ENCODE data around the gene SRP68. TPM values are rescaled to one million over a fixed set of nuclear protein-coding genes. Genes with fewer than 3 reads are reported as not detected.

SRP68 gene
- total RNA-seq, 1 donor from 2014 or later = 80.5 TPM

GRCh38 chr17:76076765-76077583 lies 4.7 kb upstream of the SRP68 start:
- TF ChIP-seq, protein P1, sequence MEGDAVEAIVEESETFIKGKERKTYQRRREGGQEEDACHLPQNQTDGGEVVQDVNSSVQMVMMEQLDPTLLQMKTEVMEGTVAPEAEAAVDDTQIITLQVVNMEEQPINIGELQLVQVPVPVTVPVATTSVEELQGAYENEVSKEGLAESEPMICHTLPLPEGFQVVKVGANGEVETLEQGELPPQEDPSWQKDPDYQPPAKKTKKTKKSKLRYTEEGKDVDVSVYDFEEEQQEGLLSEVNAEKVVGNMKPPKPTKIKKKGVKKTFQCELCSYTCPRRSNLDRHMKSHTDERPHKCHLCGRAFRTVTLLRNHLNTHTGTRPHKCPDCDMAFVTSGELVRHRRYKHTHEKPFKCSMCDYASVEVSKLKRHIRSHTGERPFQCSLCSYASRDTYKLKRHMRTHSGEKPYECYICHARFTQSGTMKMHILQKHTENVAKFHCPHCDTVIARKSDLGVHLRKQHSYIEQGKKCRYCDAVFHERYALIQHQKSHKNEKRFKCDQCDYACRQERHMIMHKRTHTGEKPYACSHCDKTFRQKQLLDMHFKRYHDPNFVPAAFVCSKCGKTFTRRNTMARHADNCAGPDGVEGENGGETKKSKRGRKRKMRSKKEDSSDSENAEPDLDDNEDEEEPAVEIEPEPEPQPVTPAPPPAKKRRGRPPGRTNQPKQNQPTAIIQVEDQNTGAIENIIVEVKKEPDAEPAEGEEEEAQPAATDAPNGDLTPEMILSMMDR (IDR thresholded peaks at IDR 0.05; ENCODE audit: unreplicated experiment) = no peak
- peak overlapping the region; percentile 20 for H3K4me3 Mint-ChIP-seq
- DNase-seq (ENCODE audit: low spot score in 2 of 2, unreplicated experiment in 2 of 2) = no peak
- peaks cover 45% of the 10 kb centered on the region for H3K4me1 Mint-ChIP-seq
- H3K36me3 Mint-ChIP-seq = no peaks in the 10 kb centered on the region
- H3K9me3 Mint-ChIP-seq = no peaks in the 10 kb centered on the region
- no peak overlapping the region for H3K27ac Mint-ChIP-seq
- H3K27me3 Mint-ChIP-seq (ENCODE audit: low read depth) = peaks cover 68% of the 10 kb centered on the region

DNA sequence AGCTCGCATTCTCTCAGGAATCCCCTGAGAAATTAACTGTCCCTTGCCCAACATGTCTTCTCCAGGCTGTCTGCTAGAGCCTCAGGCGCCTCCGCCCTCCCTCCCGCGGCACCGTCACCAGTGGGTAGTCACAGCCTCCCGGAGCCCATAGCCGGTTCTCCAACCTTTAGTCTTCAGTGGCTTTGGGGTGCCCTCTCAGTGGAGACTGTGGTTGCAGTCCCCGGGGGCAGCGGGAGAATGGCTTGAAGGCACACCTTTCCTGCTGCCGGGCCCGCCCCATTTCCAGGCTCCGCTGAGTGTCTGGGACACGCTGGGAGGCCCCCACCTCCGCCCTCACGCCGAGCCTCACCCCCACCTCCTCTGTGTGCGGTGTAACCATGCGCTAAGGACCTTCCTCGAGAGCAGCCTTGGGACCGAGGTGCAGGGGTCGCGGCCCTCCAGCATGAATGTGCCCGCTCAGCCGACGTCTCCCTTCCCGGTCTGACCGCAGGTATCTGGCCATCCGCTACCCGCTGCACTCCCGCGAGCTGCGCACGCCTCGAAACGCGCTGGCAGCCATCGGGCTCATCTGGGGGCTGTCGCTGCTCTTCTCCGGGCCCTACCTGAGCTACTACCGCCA lies 3.9 kb upstream of the SRP68 start:
- Mint-ChIP-seq H3K27me3 (ENCODE audit: low read depth) (peaks cover 68% of the 10 kb centered on the region), H3K27ac (no peak overlapping the region), H3K4me1 (peaks cover 48% of the 10 kb centered on the region), H3K36me3 (no peaks in the 10 kb centered on the region), H3K9me3 (no peaks in the 10 kb centered on the region), H3K4me3 (peak overlapping the region; percentile 20)
- no peak for DNase-seq (ENCODE audit: low spot score in 2 of 2, unreplicated experiment in 2 of 2)
- TF ChIP-seq, protein P1 (IDR thresholded peaks at IDR 0.05; ENCODE audit: unreplicated experiment) = no peak

DNA sequence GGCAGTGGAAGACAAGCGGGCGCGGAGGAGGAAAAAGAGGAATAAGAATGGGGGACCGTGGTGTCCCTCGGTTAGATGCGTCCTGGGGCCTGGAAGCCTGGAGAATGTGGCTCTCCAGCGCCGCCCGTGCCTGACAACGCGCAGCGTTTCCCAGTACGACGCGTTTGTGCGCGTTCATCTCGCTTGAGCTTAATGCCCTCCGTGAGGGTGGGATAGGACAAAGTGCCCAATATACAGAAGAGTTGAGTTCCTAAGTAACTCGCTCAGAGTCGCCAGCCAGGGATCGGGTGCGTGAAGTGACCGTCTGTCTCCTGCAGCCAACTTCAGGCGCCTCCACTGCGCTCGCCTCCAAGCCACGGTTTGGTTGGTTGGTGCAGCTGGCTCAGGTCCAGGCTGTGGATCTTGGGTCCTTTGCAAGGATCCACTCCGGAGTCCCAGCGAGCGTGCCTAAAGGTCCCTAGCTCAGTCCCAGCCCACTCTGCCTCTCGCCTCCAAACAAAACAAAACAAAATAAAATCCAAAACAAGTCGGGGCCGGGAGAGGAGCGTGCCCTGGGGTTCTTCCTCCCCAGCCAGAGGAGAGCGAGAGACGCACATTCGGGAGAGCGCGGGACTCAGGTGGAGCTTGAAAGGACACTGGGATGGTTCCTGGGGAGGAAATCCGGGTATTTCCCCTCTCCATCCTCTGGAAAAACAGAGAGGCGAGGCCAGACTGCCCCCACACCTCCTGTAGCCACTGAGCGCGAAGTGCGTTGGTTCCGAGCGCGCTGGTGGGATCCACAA lies 3.2 kb upstream of the SRP68 start:
- H3K36me3 Mint-ChIP-seq = no peaks in the 10 kb centered on the region
- DNase-seq (ENCODE audit: low spot score in 2 of 2, unreplicated experiment in 2 of 2) = no peak
- H3K4me1 Mint-ChIP-seq = peaks cover 48% of the 10 kb centered on the region
- H3K27ac Mint-ChIP-seq = no peak overlapping the region
- H3K9me3 Mint-ChIP-seq = no peaks in the 10 kb centered on the region
- H3K4me3 Mint-ChIP-seq = peak overlapping the region; percentile 54
- H3K27me3 Mint-ChIP-seq (ENCODE audit: low read depth) = peaks cover 68% of the 10 kb centered on the region
- TF ChIP-seq, protein P1 (IDR thresholded peaks at IDR 0.05; ENCODE audit: unreplicated experiment) = no peak

DNA sequence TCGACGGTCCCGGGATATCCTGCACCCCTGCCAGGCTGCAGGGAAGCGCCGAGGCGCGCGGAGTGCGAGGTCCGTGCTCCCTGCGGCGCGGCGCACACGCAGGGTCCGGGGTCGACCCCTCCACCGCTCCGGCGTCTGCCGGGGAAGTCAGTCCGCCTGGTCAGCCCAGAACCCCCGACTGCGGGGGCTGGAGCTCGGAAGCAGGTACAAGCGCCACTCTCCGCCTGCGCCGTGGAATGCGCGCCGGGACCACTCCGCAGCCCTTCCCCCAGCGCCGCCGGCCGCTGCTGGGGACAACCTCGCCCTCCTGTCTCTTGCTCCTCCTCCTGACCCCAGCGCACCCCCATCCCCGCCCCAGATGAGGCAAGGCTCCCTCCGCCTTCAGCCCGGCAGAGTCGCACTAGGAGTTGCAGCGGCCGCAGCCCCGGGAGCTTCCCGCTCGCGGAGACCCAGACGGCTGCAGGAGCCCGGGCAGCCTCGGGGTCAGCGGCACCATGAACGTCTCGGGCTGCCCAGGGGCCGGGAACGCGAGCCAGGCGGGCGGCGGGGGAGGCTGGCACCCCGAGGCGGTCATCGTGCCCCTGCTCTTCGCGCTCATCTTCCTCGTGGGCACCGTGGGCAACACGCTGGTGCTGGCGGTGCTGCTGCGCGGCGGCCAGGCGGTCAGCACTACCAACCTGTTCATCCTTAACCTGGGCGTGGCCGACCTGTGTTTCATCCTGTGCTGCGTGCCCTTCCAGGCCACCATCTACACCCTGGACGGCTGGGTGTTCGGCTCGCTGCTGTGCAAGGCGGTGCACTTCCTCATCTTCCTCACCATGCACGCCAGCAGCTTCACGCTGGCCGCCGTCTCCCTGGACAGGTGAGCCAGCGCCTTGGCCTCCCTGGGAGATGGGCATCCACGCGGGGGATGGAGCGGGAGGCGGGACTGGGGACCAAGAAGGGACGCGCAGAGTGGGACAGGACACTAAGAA lies 2.4 kb upstream of the SRP68 start, which contains the start of gene GALR2:
TSS of gene GALR2 (plus strand) at position 392 of the 974 bp plus-strand sequence. CDS start at position 495, 103 bp downstream.
- no peak within 1 kb of the TSS for H3K27ac Mint-ChIP-seq
- peaks cover 41% of the 10 kb centered on the region for H3K4me1 Mint-ChIP-seq
- peaks cover 63% of the 10 kb centered on the region for H3K27me3 Mint-ChIP-seq (ENCODE audit: low read depth)
- peak within 1 kb of the TSS; percentile 54 for H3K4me3 Mint-ChIP-seq
- TF ChIP-seq, protein P1 (IDR thresholded peaks at IDR 0.05; ENCODE audit: unreplicated experiment) = no peak
- DNase-seq (ENCODE audit: low spot score in 2 of 2, unreplicated experiment in 2 of 2) = no peak
- H3K36me3 Mint-ChIP-seq = no peaks in the 10 kb centered on the region
- H3K9me3 Mint-ChIP-seq = no peaks in the 10 kb centered on the region
